ENCODE data around the gene AKAP6. TPM values are rescaled to one million over a fixed set of nuclear protein-coding genes. Genes with fewer than 3 reads are reported as not detected.

The AKAP6 gene
- 2.1 and 2.9 TPM in 2 replicates for total RNA-seq

DNA sequence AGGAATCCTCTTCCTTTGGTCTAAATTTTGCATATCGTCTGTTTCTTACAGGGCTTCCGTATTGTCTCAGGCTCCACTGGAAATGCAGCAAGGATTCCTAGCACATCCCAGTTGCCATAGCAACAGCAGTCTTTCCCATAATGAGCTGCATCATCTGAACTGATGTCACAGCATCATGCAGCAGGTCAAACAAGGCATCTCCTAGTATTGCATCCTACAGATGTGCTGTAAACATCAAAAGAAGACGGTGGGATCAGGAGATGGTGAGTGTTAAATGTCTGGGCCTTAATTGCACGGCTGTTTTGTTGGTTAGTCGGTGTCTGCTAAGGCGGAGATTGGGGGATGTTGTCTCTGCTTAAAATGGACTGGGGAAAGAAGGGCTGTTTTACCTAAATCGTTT, at the start of gene AKAP6:
AKAP6 (plus strand) TSS at position 153 of the 400 bp plus-strand sequence. CDS start 104,196 bp downstream, outside the sequence.

Small RNAs within 50 kb of the gene (small RNA-seq; reads per million reads assigned to genes)
- not detected for gene RN7SL660P

Other genes with a start within 250 kb of the AKAP6 start
- gene RNU6-7, start 127.3 kb upstream of the AKAP6 start, total RNA-seq, result not detected in 2 replicates
- gene RNU6-8, start 126.0 kb upstream of the AKAP6 start, total RNA-seq, result not detected in 2 replicates

All from hair follicle dermal papilla cell (primary cell).